NCI-H2171 (cell line): ENCODE data around the gene TNFRSF13B.
"Not testable (repeated sequence)": the region's sequence is repeated elsewhere in the genome, so short reads cannot be mapped to it uniquely, and the experiment has no call there.

Experiments used
- DNase-seq: peaks from one replicate; lab custom pipeline; 2025; lab: John Stamatoyannopoulos, UW

The TNFRSF13B gene

GRCh38 chr17:17004997-17005614 lies 33.2 kb upstream of the TNFRSF13B start:
- DNase-seq = not testable (repeated sequence)

- DNase-seq = no peak
These were observed 32.5 kb upstream of the TNFRSF13B start for GRCh38 chr17:17004251-17004996.

GRCh38 chr17:17002731-17003715 lies 31.1 kb upstream of the TNFRSF13B start:
- DNase-seq = not testable (repeated sequence)

GRCh38 chr17:17001874-17002520 lies 30.1 kb upstream of the TNFRSF13B start:
- peak; percentile 59 for DNase-seq

- DNase-seq = no peak
These were observed 29.3 kb upstream of the TNFRSF13B start for GRCh38 chr17:17001076-17001777.

- DNase-seq = no peak
These were observed 28.2 kb upstream of the TNFRSF13B start for GRCh38 chr17:16999931-17000625.

GRCh38 chr17:16997514-16998429 lies 25.9 kb upstream of the TNFRSF13B start:
- no peak for DNase-seq

GRCh38 chr17:16996726-16997125 lies 24.8 kb upstream of the TNFRSF13B start:
- DNase-seq = not testable (repeated sequence)

GRCh38 chr17:16995930-16996329 lies 24.0 kb upstream of the TNFRSF13B start:
- DNase-seq = no peak

GRCh38 chr17:16994631-16995030 lies 22.7 kb upstream of the TNFRSF13B start:
- no peak for DNase-seq

- peak; percentile 47 for DNase-seq
These were observed 19.6 kb upstream of the TNFRSF13B start for GRCh38 chr17:16991349-16992009.

GRCh38 chr17:16989953-16990860 lies 18.3 kb upstream of the TNFRSF13B start:
- DNase-seq = no peak

- no peak for DNase-seq
These were observed 17.5 kb upstream of the TNFRSF13B start for GRCh38 chr17:16989230-16989952.

GRCh38 chr17:16988749-16989229 lies 16.9 kb upstream of the TNFRSF13B start:
- no peak for DNase-seq

- DNase-seq = no peak
These were observed 16.1 kb upstream of the TNFRSF13B start for GRCh38 chr17:16987830-16988601.
